ENCODE results near the gene DCHS2. TPM values are rescaled to one million over a fixed set of nuclear protein-coding genes. Genes with fewer than 3 reads are reported as not detected.
A peak's percentile ranks its signal among the peaks of the same experiment; 100 is the strongest.

Gene DCHS2
- polyA plus RNA-seq, 6 donors from 2014 or later = 0.08 to 0.44 (median 0.26) TPM; not detected in 1

DNA sequence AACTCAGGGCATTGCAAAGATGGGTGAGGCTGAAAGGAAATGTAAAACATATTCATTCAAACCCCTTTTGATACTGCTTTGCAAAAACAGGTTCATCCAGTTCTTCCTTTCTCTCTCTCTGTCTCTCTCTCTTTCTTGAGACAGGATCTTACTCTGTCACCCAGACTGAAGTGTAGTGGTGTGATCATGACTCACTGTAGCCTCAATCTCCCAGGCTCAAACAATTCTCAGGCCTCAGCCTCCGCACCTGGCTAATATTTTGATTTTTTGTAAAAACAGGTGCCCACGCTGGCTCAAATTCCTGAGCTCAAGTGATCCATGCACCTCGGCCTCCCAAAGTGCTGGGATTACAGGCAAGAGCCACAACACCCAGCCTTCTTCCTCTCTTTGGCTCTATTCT lies 15.6 kb upstream of the DCHS2 start:
- Mint-ChIP-seq H3K9me3 (no peaks in the 10 kb centered on the region), H3K4me1 (peaks cover 0 to 3% (median 0%) of the 10 kb centered on the region in 3 donors), H3K4me3 (no peak overlapping the region), H3K27ac (no peak overlapping the region), H3K36me3 (no peaks in the 10 kb centered on the region), H3K27me3 (peaks cover 35 to 40% (median 36%) of the 10 kb centered on the region in 3 donors)
- no peak for ATAC-seq (ENCODE audit: low read depth in 2 of 2)
- DNase-seq = no peak

DNA sequence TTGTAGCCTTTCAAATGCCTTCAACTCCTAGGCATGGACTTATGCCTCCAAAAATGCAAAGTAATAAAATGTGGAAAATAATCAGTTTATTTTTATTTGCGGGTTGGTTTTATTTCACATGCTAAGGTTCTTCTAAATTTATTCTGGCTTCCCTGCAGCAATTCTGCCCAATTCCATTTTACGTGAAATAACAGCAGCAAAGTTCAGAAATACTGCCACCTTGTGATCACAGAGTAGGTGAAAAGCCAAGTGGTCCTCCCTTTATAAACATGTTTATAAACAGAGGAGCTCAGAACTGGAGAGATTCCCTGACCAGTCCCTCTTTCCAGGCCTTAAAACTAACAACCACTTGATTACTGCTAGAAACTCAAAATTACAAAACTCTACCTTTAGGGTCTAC lies 14.7 kb upstream of the DCHS2 start:
- H3K27ac Mint-ChIP-seq = no peak overlapping the region
- DNase-seq = peak; percentile 37
- H3K9me3 Mint-ChIP-seq = no peaks in the 10 kb centered on the region
- peaks cover 34 to 39% (median 35%) of the 10 kb centered on the region in 3 donors for H3K27me3 Mint-ChIP-seq
- no peaks in the 10 kb centered on the region for H3K4me1 Mint-ChIP-seq
- peak in 1 of 2 donors; percentile 43 for ATAC-seq (ENCODE audit: low read depth in 2 of 2)
- H3K36me3 Mint-ChIP-seq = no peaks in the 10 kb centered on the region
- no peak overlapping the region for H3K4me3 Mint-ChIP-seq

DNA sequence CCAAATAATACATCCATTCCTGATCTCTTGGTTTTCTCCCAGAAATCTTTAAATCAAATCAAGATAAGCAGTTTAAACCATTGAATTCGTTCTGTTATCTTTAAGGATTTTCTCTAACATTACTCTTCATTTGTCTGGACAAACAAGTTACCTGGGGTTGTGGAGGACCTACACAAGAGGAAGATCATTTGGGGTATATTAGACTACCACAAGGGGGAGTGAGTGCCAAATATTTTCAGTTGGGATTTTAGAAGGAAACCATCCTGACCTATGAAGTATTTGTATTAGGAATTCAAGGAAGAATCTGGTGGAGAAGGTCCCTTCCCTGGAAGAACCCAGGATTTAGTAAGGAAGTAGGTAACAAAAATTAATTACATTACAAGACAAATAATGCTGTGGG lies 12.0 kb upstream of the DCHS2 start:
- no peaks in the 10 kb centered on the region for H3K36me3 Mint-ChIP-seq
- no peaks in the 10 kb centered on the region for H3K9me3 Mint-ChIP-seq
- no peak for DNase-seq
- H3K4me1 Mint-ChIP-seq = no peaks in the 10 kb centered on the region
- no peak for ATAC-seq (ENCODE audit: low read depth in 2 of 2)
- peaks cover 33 to 47% (median 37%) of the 10 kb centered on the region in 3 donors for H3K27me3 Mint-ChIP-seq
- H3K27ac Mint-ChIP-seq = no peak overlapping the region
- H3K4me3 Mint-ChIP-seq = no peak overlapping the region

DNA sequence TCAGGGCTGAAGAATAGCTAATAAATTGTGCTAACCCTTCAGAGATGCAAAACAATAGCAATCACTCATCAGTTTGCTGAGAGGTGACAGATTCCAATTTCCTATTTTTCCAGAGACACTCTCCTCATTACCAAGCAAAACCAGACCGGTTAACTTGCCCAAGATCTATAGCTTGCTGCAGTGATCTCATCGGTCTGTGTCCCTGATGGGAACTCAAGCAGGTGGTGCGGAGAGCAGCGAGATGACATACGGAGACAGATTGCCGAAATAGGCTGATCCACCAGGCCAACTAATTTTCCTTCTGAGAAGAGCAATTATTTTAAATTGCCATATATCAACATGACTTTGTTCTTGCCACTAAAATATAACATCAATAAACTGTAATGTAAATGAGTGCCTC lies 10.5 kb upstream of the DCHS2 start:
- Mint-ChIP-seq H3K4me3 (no peak overlapping the region), H3K27ac (no peak overlapping the region), H3K4me1 (no peaks in the 10 kb centered on the region), H3K36me3 (no peaks in the 10 kb centered on the region), H3K9me3 (peaks cover 0 to 1% (median 0%) of the 10 kb centered on the region in 7 donors), H3K27me3 (peaks cover 38 to 49% (median 44%) of the 10 kb centered on the region in 3 donors)
- DNase-seq (no peak), ATAC-seq (ENCODE audit: low read depth in 2 of 2) (no peak)

DNA sequence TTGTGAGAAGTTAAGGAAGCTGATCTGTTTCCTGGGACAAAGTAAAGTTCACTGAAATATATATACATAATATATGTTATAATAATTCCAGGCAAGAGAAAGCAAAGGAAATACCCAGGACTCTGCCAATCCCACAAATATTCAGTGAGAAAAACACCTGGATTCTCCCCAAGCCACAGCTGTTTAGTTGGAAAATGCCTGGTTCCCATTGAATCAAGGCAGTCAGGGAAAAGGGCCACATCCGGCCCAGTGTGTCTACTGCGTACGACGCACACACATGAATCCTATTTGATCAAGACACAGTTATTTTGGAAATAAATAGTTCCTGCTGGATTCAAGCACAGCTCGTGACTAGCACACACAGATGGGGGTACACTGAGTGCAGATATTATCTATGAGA lies 6.3 kb upstream of the DCHS2 start:
- Mint-ChIP-seq H3K27me3 (peaks cover 47 to 64% (median 52%) of the 10 kb centered on the region in 3 donors), H3K4me3 (no peak overlapping the region), H3K36me3 (peaks cover 0 to 7% of the 10 kb centered on the region in 2 donors)

DNA sequence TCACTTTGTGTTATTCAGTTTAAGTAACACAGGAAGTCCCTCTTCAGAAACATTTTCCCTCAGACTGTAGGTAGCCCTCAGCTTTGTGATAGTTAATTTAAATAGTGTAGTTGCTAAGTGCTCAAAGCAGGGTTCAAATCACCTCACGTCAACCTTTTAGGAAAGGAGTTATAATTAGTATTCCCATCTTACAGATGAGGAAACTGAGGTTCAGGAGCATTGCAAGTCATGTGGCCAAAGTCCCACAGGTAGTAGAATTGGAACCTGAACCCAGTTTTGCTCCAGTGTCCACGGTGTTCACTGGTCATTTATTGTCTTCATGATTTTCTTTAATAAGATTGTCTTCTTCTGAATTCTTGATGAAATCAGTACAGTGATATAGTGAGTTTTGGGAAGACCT lies 4.3 kb upstream of the DCHS2 start:
- H3K27ac Mint-ChIP-seq = no peak overlapping the region
- peaks cover 8 to 17% (median 14%) of the 10 kb centered on the region in 3 donors for H3K4me1 Mint-ChIP-seq
- ATAC-seq (ENCODE audit: low read depth in 2 of 2) = no peak
- peaks cover 0 to 3% (median 0%) of the 10 kb centered on the region in 7 donors for H3K9me3 Mint-ChIP-seq
- peaks cover 55 to 79% (median 67%) of the 10 kb centered on the region in 3 donors for H3K27me3 Mint-ChIP-seq
- DNase-seq = no peak
- peaks cover 0 to 7% of the 10 kb centered on the region in 2 donors for H3K36me3 Mint-ChIP-seq
- H3K4me3 Mint-ChIP-seq = no peak overlapping the region

More for the DNA sequence above, 6.3 kb upstream of the DCHS2 start:
- Mint-ChIP-seq H3K4me1 (peaks cover 0 to 2% (median 0%) of the 10 kb centered on the region in 3 donors), H3K27ac (no peak overlapping the region), H3K9me3 (peaks cover 0 to 2% (median 0%) of the 10 kb centered on the region in 7 donors)
- no peak for ATAC-seq (ENCODE audit: low read depth in 2 of 2)
- DNase-seq = no peak

DNA sequence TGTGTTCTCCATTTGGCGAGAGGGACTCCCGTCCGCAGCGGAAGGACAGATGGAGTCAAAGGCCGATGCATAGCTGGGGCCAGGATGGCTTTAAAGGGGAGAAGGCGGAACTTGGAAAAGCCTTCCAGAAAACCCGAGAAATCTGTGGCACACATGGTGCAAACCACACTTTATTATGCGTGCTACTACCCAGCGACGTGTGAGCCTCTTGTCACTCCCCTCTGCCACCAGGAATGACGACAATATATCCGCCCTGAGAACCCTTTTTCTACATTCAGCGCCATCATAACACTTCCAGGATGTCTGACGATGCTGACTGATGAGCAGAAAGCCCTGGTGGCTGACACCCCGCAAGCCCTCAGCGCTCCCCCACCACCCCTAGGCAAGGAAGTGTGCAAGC lies 689 bp upstream of the DCHS2 start:
- peaks cover 0 to 3% (median 0%) of the 10 kb centered on the region in 7 donors for H3K9me3 Mint-ChIP-seq
- H3K27ac Mint-ChIP-seq = no peak overlapping the region
- peak overlapping the region; percentile 85 to 98 (median 96) for H3K4me3 Mint-ChIP-seq
- ATAC-seq (ENCODE audit: low read depth in 2 of 2) (no peak), DNase-seq (no peak)
- H3K4me1 Mint-ChIP-seq = peaks cover 12 to 24% (median 19%) of the 10 kb centered on the region in 3 donors
- peaks cover 0 to 7% of the 10 kb centered on the region in 2 donors for H3K36me3 Mint-ChIP-seq
- H3K27me3 Mint-ChIP-seq = peaks cover 38 to 87% (median 62%) of the 10 kb centered on the region in 3 donors

DNA sequence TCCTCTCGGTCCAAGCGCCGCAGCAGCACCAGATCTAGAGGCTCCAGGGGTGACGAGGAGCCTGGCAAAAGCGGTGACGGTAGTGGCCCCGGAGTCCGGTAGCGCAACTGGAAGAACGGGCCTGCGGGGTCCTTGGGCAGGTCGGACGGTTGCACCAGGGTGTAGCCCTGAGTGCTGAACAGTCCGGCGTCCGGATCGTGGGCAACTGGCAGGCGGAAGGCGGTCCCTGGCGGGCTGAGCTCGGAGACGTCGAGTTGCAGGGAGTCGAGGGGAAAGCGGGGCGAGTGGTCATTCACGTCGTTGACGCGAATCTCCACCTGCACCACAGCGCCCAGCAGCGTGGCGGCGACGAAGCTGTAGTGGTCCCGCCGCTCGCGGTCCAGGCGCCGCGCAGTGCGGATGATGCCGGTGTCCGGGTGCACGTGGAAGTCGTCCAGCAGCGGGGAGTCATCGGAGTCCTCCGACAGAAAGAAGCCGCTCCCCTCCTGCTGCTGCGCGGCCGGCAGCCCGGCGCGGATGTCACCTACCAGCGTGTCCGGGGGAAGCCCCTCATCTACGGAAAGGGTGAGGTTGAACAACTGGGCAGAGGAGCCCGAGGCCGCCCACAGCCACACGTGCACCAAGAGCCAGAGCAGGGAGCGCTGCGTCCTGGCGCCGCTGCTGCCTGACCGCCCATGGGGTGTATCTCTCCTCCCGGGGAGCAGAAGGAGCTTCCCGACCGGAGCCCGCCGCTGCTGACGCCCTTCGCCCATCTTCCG lies 837 bp downstream of the DCHS2 start:
- Mint-ChIP-seq H3K4me1 (peaks cover 12 to 24% (median 19%) of the 10 kb centered on the region in 3 donors), H3K36me3 (peaks cover 0 to 7% of the 10 kb centered on the region in 2 donors), H3K4me3 (peak overlapping the region; percentile 85 to 98 (median 96)), H3K9me3 (peaks cover 0 to 3% (median 0%) of the 10 kb centered on the region in 7 donors), H3K27ac (peak overlapping the region in 3 of 6 donors; percentile 39 to 61 (median 61)), H3K27me3 (peaks cover 25 to 72% (median 47%) of the 10 kb centered on the region in 3 donors)
- ATAC-seq (ENCODE audit: low read depth in 2 of 2) = peak; percentile 78
- DNase-seq = peak; percentile 47

DNA sequence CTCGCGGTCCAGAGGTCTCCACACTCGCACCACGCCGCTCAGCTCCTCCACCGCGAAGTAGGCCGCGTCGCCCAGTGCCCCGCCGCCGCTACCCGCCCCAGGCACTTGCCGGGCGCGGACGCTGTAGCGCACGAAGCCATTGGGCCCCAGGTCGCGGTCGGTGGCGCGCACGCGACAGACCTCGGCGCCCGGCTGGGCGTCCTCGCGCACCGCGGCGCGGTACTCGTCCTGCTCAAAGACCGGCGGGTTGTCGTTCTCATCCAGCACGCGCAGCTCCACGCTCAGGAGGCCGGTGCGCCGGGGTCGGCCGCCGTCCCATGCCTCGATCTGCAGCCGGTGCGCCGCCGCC lies 1.4 kb downstream of the DCHS2 start:
- H3K27ac Mint-ChIP-seq = peak overlapping the region in 1 of 6 donors; percentile 37
- H3K4me1 Mint-ChIP-seq = peaks cover 12 to 24% (median 19%) of the 10 kb centered on the region in 3 donors
- H3K9me3 Mint-ChIP-seq = peaks cover 0 to 3% (median 0%) of the 10 kb centered on the region in 7 donors
- peak overlapping the region; percentile 85 to 98 (median 96) for H3K4me3 Mint-ChIP-seq
- ATAC-seq (ENCODE audit: low read depth in 2 of 2) (peak; percentile 1 to 8), DNase-seq (peak; percentile 7)
- peaks cover 0 to 7% of the 10 kb centered on the region in 2 donors for H3K36me3 Mint-ChIP-seq
- peaks cover 24 to 69% (median 43%) of the 10 kb centered on the region in 3 donors for H3K27me3 Mint-ChIP-seq

DNA sequence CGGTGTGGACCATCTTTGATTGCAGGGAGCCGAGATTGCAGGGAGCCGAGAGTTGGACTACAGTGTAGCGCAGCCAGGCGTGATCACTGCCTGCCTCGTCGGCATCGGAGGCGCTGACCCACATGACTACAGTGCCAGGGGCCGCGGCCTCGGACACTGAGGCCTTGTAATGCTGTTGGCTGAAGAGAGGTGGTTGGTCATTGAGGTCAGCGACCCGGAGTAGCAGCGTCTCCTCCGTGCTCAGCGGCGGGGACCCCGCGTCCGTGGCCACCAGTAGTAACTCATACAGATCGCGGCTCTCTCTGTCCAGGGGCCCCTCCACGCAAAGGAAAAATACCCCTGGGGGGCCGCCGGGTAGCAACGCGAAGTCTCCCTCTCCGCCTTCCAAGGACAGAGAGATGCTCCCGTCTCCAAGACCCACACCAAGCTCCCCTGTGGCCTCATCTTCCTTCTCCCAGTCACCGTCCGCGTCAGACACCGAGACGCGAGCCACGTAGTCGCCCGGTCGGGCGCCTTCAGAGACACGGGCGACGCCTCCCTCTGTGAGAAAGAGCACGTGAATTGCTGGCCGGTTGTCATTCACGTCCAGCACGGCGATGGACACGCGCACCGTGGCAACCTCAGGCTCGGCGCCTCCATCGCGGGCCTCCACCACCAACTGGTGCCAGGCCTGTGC lies 1.9 kb downstream of the DCHS2 start:
- ATAC-seq (ENCODE audit: low read depth in 2 of 2) = no peak

DNA sequence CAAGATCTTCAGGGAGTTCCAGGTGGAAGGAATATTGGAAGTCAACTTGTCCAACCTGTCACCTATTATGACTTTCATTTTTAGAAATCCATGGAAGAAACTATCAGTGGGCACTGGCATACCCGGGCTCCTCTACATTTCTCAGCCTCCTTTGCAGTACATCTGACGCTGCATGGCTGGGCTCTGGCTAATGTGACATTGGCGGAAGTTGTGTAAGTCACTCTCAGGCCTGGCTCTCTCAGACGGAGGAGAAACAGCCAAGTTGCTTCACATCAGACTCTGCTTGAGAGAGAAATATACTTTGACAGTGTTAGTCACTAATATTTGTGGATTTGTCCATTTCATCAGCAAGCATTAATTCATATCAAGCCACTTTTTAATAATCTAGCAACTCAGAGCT lies 4.5 kb downstream of the DCHS2 start:
- Mint-ChIP-seq H3K27me3 (peaks cover 6 to 45% (median 21%) of the 10 kb centered on the region in 3 donors), H3K9me3 (peaks cover 0 to 3% (median 0%) of the 10 kb centered on the region in 7 donors), H3K4me1 (peaks cover 12 to 19% (median 12%) of the 10 kb centered on the region in 3 donors), H3K36me3 (no peaks in the 10 kb centered on the region), H3K4me3 (peak overlapping the region in 1 of 8 donors; percentile 40), H3K27ac (no peak overlapping the region)
- ATAC-seq (ENCODE audit: low read depth in 2 of 2) = no peak
- DNase-seq = no peak

More for the DNA sequence above, 1.9 kb downstream of the DCHS2 start:
- Mint-ChIP-seq H3K36me3 (peaks cover 0 to 7% of the 10 kb centered on the region in 2 donors), H3K9me3 (peaks cover 0 to 3% (median 0%) of the 10 kb centered on the region in 7 donors), H3K4me1 (peaks cover 12 to 24% (median 19%) of the 10 kb centered on the region in 3 donors), H3K27ac (no peak overlapping the region), H3K4me3 (peak overlapping the region; percentile 18 to 96 (median 54)), H3K27me3 (peaks cover 24 to 69% (median 43%) of the 10 kb centered on the region in 3 donors)
- peak; percentile 5 for DNase-seq

DNA sequence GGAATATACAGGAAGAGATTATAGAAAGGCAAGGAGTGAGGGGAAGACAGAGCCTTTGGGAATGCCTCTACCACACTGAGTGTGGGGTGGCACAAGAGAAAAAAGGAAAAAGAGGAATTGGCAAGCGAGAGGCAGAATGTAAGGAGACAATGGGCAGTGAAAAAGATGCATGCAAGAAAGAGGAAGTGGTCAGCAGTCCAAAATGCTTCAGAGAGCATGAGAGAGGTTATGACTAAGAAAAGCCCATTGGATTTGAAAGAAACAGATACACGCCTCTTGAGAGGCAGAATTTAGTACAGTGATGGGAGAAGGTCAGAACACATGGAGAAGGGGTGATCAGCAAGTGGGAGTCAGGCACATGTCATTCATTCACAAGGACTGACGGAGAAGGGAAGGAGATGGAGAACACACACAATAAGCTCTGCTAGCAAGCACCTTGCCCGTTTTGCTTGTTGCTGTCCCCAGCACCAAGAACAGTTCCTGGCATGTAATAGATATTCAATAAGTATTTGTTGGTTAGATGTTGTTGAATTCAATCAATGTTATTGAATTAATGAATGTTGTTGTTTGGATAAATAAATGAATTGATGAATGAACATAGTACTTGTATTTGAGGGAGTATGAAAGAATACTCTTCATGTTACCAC lies 6.3 kb downstream of the DCHS2 start:
- ATAC-seq (ENCODE audit: low read depth in 2 of 2) (peak; percentile 57 to 61), DNase-seq (peak; percentile 17)
- no peaks in the 10 kb centered on the region for H3K36me3 Mint-ChIP-seq
- no peak overlapping the region for H3K4me3 Mint-ChIP-seq
- H3K27me3 Mint-ChIP-seq = peaks cover 4 to 26% (median 5%) of the 10 kb centered on the region in 3 donors
- H3K9me3 Mint-ChIP-seq = no peaks in the 10 kb centered on the region
- peaks cover 0 to 2% (median 0%) of the 10 kb centered on the region in 3 donors for H3K4me1 Mint-ChIP-seq
- no peak overlapping the region for H3K27ac Mint-ChIP-seq

DNA sequence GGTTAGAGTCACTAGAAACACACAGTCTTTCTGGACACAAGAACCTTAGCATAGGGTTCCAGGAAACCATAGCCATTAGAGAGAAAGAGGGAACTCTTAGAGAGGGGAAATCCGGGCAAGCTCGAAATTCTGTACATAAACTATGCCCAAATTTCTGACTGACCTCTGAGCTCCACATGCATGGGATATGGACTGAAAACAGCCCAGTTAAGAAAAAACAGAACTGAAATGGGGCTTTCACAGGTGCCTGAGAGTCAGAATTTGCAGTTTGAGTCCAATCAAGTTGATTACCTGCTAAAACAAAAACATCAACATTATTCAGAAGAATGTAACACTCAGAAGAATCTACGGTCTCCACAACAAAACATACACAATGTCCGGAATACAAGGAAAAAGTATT lies 13.1 kb downstream of the DCHS2 start:
- Mint-ChIP-seq H3K4me1 (no peaks in the 10 kb centered on the region), H3K9me3 (no peaks in the 10 kb centered on the region), H3K27me3 (peaks cover 16 to 24% (median 22%) of the 10 kb centered on the region in 3 donors), H3K36me3 (no peaks in the 10 kb centered on the region), H3K27ac (no peak overlapping the region), H3K4me3 (no peak overlapping the region)
- DNase-seq (no peak), ATAC-seq (ENCODE audit: low read depth in 2 of 2) (no peak)

Data from naive B cell (primary cell).